ENCODE results near the gene CRTC3. TPM values are rescaled to one million over a fixed set of nuclear protein-coding genes. Genes with fewer than 3 reads are reported as not detected.

CRTC3 gene
- total and polyA plus RNA-seq, 4 donors = 5.1 to 16.8 (median 7.6) TPM

GRCh38 chr15:90489944-90490343 is 39.8 kb upstream of the CRTC3 start:
- no peak for TF ChIP-seq JUND (IDR thresholded peaks at IDR 0.05)
- no peak for TF ChIP-seq SP1 (IDR thresholded peaks at IDR 0.05)
- no peak for TF ChIP-seq MAX (IDR thresholded peaks at IDR 0.05)
- no peak for TF ChIP-seq ZBTB33 (IDR thresholded peaks at IDR 0.05)
- no peak for TF ChIP-seq YY1 (IDR thresholded peaks at IDR 0.05)
- H3K36me3 ChIP-seq (ENCODE audit: control insufficient read depth in 4 of 4, insufficient read depth in 3 of 4, low read depth in 1 of 4, low read length in 3 of 4) = peaks cover 1 to 26% (median 18%) of the 10 kb centered on the region in 4 donors
- no peak overlapping the region for H3K4me3 ChIP-seq (ENCODE audit: low read depth in 1 of 3, low read length in 3 of 3)
- H3K9ac ChIP-seq (ENCODE audit: low read depth in 1 of 2, low read length in 2 of 2) = no peak overlapping the region
- DNase-seq (ENCODE audit: low spot score) = no peak
- peaks cover 0 to 2% (median 0%) of the 10 kb centered on the region in 4 donors for H3K4me1 ChIP-seq (ENCODE audit: control insufficient read depth in 4 of 4, insufficient read depth in 4 of 4, low read length in 3 of 4)
- 65% methylated on average over 2 of the region's 2 CpGs for whole genome bisulfite sequencing
- no peak overlapping the region for H3K27ac ChIP-seq (ENCODE audit: low read depth in 1 of 2, low read length in 2 of 2)
- H3K9me3 ChIP-seq (ENCODE audit: control insufficient read depth in 4 of 4, low read length in 3 of 4) = no peaks in the 10 kb centered on the region
- H3K27me3 ChIP-seq (ENCODE audit: control insufficient read depth in 4 of 4, insufficient read depth in 4 of 4, low read length in 3 of 4) = no peaks in the 10 kb centered on the region

GRCh38 chr15:90493647-90494046 is 36.1 kb upstream of the CRTC3 start:
- Histone ChIP-seq H3K4me1 (ENCODE audit: control insufficient read depth in 4 of 4, insufficient read depth in 4 of 4, low read length in 3 of 4) (peaks cover 0 to 2% (median 0%) of the 10 kb centered on the region in 4 donors), H3K4me3 (ENCODE audit: low read depth in 1 of 3, low read length in 3 of 3) (no peak overlapping the region), H3K9me3 (ENCODE audit: control insufficient read depth in 4 of 4, low read length in 3 of 4) (no peaks in the 10 kb centered on the region), H3K27me3 (ENCODE audit: control insufficient read depth in 4 of 4, insufficient read depth in 4 of 4, low read length in 3 of 4) (no peaks in the 10 kb centered on the region), H3K36me3 (ENCODE audit: control insufficient read depth in 4 of 4, insufficient read depth in 3 of 4, low read depth in 1 of 4, low read length in 3 of 4) (peaks cover 1 to 20% (median 18%) of the 10 kb centered on the region in 4 donors), H3K27ac (ENCODE audit: low read depth in 1 of 2, low read length in 2 of 2) (no peak overlapping the region), H3K9ac (ENCODE audit: low read depth in 1 of 2, low read length in 2 of 2) (no peak overlapping the region)
- TF ChIP-seq CTCF (IDR thresholded peaks at IDR 0.05; ENCODE audit: low read depth, low read length, missing input control) = no peak
- no peak for TF ChIP-seq HNF4A (conservative IDR thresholded peaks at IDR 0.05)
- TF ChIP-seq ATF3 (IDR thresholded peaks at IDR 0.05) = no peak
- no peak for TF ChIP-seq RAD21 (IDR thresholded peaks at IDR 0.05)
- no peak for TF ChIP-seq NR2F2 (IDR thresholded peaks at IDR 0.05)
- TF ChIP-seq SP1 (IDR thresholded peaks at IDR 0.05) = no peak
- TF ChIP-seq HNF4G (IDR thresholded peaks at IDR 0.05) = no peak
- no peak for TF ChIP-seq GABPA (IDR thresholded peaks at IDR 0.05 in 1 of 2, conservative IDR thresholded peaks at IDR 0.05 in 1 of 2)
- no peak for TF ChIP-seq MAX (IDR thresholded peaks at IDR 0.05)
- no peak for TF ChIP-seq FOXA2 (IDR thresholded peaks at IDR 0.05)
- DNase-seq (ENCODE audit: low spot score) = no peak

GRCh38 chr15:90495067-90495466 is 34.7 kb upstream of the CRTC3 start:
- 87% methylated on average over 3 of the region's 3 CpGs for WGBS
- H3K36me3 ChIP-seq (ENCODE audit: control insufficient read depth in 4 of 4, insufficient read depth in 3 of 4, low read depth in 1 of 4, low read length in 3 of 4) = peaks cover 1 to 17% (median 16%) of the 10 kb centered on the region in 4 donors
- H3K27me3 ChIP-seq (ENCODE audit: control insufficient read depth in 4 of 4, insufficient read depth in 4 of 4, low read length in 3 of 4) = no peaks in the 10 kb centered on the region
- DNase-seq (ENCODE audit: low spot score) = no peak
- no peak for TF ChIP-seq FOXA1 (IDR thresholded peaks at IDR 0.05)
- TF ChIP-seq MAX (IDR thresholded peaks at IDR 0.05) = no peak
- no peak for TF ChIP-seq ZBTB33 (IDR thresholded peaks at IDR 0.05)
- TF ChIP-seq RAD21 (IDR thresholded peaks at IDR 0.05) = no peak
- no peak for TF ChIP-seq CTCF (IDR thresholded peaks at IDR 0.05; ENCODE audit: low read depth, low read length, missing input control)
- TF ChIP-seq NR2F2 (IDR thresholded peaks at IDR 0.05) = no peak
- TF ChIP-seq ATF3 (IDR thresholded peaks at IDR 0.05) = no peak
- no peak for TF ChIP-seq SP1 (IDR thresholded peaks at IDR 0.05)
- no peak for TF ChIP-seq JUND (IDR thresholded peaks at IDR 0.05)
- TF ChIP-seq HNF4G (IDR thresholded peaks at IDR 0.05) = no peak
- TF ChIP-seq GABPA (IDR thresholded peaks at IDR 0.05 in 1 of 2, conservative IDR thresholded peaks at IDR 0.05 in 1 of 2) = no peak
- TF ChIP-seq FOXA2 (IDR thresholded peaks at IDR 0.05) = no peak
- no peak for TF ChIP-seq HNF4A (conservative IDR thresholded peaks at IDR 0.05)
- no peak for TF ChIP-seq RXRA (IDR thresholded peaks at IDR 0.05)
- H3K4me1 ChIP-seq (ENCODE audit: control insufficient read depth in 4 of 4, insufficient read depth in 4 of 4, low read length in 3 of 4) = no peaks in the 10 kb centered on the region
- no peak overlapping the region for H3K4me3 ChIP-seq (ENCODE audit: low read depth in 1 of 3, low read length in 3 of 3)
- no peaks in the 10 kb centered on the region for H3K9me3 ChIP-seq (ENCODE audit: control insufficient read depth in 4 of 4, low read length in 3 of 4)
- H3K27ac ChIP-seq (ENCODE audit: low read depth in 1 of 2, low read length in 2 of 2) = no peak overlapping the region
- H3K9ac ChIP-seq (ENCODE audit: low read depth in 1 of 2, low read length in 2 of 2) = no peak overlapping the region
